Measurements from ENCODE around the gene ZNF646.

Gene ZNF646

DNA sequence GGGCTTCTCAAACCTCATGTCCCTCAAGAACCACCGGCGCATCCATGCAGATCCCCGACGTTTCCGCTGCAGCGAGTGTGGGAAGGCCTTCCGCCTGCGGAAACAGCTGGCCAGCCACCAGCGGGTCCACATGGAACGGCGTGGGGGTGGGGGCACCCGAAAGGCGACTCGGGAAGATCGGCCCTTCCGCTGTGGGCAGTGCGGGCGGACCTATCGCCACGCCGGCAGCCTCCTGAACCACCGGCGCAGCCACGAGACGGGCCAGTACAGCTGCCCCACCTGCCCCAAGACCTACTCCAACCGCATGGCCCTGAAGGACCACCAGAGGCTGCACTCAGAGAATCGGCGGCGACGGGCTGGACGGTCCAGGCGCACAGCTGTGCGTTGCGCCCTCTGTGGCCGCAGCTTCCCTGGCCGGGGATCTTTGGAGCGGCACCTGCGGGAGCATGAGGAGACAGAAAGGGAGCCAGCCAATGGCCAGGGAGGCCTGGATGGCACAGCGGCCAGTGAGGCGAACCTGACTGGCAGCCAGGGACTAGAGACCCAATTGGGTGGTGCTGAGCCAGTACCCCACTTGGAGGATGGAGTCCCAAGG is 5.9 kb downstream of the ZNF646 start:
- no peak for TF ChIP-seq CTCF (conservative IDR thresholded peaks at IDR 0.05; ENCODE audit: low read length)
- no peak overlapping the region for H3K4me3 ChIP-seq (ENCODE audit: low read length)
- DNase-seq (ENCODE audit: low read depth): no peak

GRCh38 chr16:31080756-31081419 is 6.7 kb downstream of the ZNF646 start:
- DNase-seq (ENCODE audit: low read depth): no peak
- no peak for TF ChIP-seq CTCF (conservative IDR thresholded peaks at IDR 0.05; ENCODE audit: low read length)
- no peak overlapping the region for H3K4me3 ChIP-seq (ENCODE audit: low read length)

DNA sequence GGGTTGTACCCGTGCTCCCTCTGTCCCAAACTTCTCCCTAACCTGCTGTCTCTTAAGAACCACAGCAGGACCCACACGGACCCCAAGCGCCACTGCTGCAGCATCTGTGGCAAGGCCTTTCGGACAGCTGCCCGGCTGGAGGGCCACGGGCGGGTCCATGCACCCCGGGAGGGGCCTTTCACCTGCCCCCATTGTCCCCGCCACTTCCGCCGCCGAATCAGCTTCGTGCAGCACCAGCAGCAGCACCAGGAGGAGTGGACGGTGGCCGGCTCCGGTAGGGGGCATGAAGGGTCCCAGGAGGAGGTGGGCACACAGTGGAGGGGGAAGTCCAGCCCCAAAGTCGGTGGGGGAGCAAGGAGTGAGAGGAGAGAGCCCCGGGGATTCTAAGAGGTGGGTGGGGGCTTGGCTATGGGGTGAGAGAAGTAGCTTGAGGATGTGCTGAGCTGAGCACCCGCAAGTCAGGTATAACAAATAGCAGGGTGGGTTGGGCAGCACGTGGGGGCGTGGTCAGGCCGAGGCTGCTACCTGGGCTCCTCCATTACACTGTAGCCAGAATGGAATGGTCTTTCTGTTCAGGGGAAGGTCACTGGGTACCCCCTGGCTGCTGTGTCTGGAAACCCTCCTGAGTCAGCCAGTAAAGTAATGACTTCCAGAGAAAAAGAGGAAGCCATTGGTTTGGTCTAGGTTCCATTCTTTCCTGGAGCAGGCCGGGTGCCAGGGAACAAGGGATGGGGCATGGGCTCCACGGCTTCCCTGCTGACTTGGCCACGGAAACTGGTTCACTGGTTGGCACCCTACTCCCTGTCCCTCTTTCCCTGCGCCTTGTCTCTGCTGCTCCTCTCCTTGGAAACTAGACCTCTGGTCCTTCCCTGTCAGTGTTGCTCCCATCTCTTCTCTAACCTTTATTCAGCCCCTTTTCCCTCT is 7.5 kb downstream of the ZNF646 start:
- no peak for DNase-seq (ENCODE audit: low read depth)
- no peak for TF ChIP-seq CTCF (conservative IDR thresholded peaks at IDR 0.05; ENCODE audit: low read length)
- no peak overlapping the region for H3K4me3 ChIP-seq (ENCODE audit: low read length)

DNA sequence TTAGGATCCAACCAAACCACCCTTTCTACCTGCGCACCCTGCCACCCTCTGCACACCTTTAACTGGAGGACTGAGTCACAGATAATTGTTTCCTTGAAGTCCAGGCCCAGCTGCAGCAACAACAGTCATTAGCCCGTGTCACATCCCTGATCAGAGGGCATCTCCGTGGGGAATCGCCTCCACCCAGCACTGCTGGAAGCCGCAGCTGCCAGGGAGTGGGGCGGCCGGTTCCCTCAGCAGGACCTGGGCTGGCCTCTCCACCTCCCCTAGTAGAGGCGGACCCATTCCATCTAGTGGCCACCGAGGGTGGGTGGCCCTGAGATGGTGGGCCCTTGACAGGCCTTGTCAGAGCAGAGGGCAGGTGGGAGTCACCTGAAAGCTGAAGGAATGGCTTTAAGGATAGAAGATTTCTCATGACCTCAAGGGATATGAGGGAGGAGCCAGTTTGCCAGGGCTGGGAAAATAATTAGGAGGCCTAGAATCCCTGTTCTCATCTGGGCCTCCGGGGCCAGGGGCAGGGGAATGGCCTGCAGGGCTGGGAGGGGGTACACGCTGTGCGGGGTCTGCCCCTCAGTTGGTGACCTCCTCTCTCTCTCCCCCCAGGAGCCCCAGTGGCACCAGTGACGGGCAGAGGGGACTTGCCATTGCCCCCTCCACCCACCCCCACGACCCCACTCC is 8.3 kb downstream of the ZNF646 start:
- TF ChIP-seq CTCF (conservative IDR thresholded peaks at IDR 0.05; ENCODE audit: low read length): no peak
- DNase-seq (ENCODE audit: low read depth): no peak
- no peak overlapping the region for H3K4me3 ChIP-seq (ENCODE audit: low read length)

DNA sequence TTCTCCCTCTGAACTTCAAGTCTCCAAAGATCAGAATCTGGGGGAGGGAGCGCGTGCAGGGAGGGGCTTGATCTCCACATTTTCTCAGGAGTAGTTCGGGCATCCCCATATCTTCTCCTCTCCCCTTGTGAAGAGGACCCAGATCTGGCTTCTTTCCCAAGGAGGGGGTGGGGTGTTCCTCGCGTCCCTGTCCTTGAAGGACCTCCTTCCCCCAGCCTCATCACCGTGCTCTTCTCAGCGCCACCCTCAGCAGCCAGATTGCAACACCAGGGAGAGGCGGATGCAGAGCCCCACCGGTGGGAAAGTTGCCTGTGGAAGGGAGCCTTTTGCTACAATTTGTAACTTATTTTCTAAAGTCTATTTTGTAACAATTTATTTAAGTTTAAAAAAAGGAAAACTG is 8.9 kb downstream of the ZNF646 start:
- no peak overlapping the region for H3K4me3 ChIP-seq (ENCODE audit: low read length)
- no peak for TF ChIP-seq CTCF (conservative IDR thresholded peaks at IDR 0.05; ENCODE audit: low read length)
- no peak for DNase-seq (ENCODE audit: low read depth)

GRCh38 chr16:31083556-31083955 is 9.3 kb downstream of the ZNF646 start:
- DNase-seq (ENCODE audit: low read depth): no peak
- no peak overlapping the region for H3K4me3 ChIP-seq (ENCODE audit: low read length)
- TF ChIP-seq CTCF (conservative IDR thresholded peaks at IDR 0.05; ENCODE audit: low read length): no peak
